Muscle of back (tissue), 11 donors: ENCODE data around the gene SCAPER. TPM values are rescaled to one million over a fixed set of nuclear protein-coding genes. Genes with fewer than 3 reads are reported as not detected.
A peak's percentile ranks its signal among the peaks of the same experiment; 100 is the strongest.
"Not testable (repeated sequence)": the region's sequence is repeated elsewhere in the genome, so short reads cannot be mapped to it uniquely, and the experiment has no call there.

Experiments
- DNase-seq, 3 donors: peaks; one replicate each; pipeline versions ENCODE4 v3.0.0 to v3.0.0-alpha.2; 2013
- polyA plus RNA-seq, 10 donors: library from polyadenylated mRNA; unstranded; fragments of 120-200 nt; gene quantifications; one replicate each; pipeline ENCODE4 v1.2.1, GENCODE V29; 2013; ENCODE audit not compliant: insufficient read length in 10 of 10

Gene SCAPER
- polyA plus RNA-seq, 10 donors: 33.9 to 94.7 (median 53.3) TPM

DNA sequence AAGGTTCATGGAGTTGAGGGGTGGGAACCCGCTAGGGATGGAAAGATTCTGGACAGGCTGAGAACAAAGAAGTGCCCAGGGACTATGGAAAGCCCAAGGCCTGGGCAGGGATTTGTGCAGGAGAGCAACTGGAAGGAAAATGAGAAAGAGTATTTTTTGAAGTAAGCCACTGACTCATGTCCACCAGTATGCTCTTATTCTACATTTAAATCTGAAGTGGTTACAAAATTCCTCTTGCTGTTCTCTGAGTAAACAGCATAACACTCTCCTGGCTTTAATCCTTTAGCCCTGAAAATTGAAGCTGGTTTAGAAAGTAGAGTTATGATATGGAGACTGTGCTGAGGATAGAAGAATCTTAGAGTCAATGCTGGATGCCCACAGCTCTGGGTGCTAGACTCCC is 403.4 kb downstream of the SCAPER start:
- no peak for DNase-seq

DNA sequence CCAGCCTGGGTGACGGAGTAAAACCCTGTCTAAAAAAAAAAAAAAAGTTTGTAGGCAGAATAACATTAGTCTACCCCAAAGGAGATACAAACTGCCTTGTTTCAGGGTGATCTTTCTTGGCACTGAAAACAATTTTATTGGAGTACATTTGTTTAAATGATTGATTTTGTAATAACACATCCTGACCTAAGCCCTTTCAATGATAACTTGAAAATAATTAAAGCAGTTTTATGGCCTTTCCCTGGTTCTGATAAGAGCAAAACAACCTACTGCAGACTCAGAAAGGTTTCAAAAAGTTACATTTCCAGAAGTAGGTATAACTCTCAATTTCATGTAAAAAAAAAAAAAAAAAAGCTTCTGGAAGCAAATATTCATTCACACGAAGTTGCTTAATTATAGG is 404.1 kb downstream of the SCAPER start:
- DNase-seq: no peak

DNA sequence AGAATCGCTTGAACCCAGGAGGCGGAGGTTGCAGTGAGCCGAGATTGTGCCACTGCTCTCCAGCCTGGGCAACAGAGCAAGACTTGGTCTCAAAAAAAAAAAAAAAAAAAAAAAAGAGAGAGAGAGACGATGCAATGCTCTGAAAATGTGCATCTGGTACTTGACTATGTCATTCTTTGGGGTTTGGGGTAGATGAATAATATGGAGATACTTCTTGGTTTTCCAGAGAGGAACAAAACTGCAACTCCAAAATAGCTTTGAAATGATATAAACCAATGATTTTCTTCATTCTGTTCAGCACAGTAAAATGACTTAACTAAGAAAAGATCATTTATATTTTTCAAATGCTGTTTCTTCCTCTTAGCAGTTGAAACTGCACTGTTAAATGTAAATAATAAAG is 409.7 kb downstream of the SCAPER start:
- DNase-seq: no peak

DNA sequence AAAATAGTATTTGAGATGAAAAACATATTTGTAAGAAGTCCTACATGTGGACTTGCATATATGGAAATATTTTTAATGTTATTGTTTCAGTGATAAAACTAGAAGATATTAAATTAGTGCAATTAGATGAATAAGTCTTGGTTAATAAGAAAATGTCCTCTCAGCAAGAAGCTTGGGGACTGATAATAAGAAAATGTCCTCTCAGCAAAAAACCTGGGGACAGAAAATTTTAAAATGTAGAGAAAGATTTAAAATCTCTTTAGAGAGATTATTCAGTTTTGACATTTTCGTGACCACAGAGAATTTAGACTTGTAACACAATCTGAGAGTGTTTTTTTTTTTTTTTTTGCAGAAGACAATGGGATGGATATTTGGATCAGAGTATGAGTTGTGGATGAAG is 412.6 kb downstream of the SCAPER start:
- DNase-seq: no peak

DNA sequence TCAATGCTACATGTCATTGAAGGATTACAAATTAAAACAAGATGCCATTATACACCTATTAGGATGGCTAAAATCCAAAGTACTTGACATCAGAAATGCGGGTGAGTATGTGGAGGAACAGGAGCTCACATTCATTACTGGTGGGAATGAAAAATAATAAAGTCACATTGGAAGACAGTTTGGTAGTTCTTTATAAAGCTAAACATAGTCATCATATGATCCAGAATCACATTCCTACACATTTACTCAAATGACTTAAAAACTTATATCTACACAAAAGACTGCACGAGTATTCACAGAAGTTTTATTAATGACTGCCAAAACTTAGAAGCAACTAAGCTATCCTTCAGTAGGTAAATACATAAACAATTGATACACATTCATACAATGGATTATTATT is 421.4 kb downstream of the SCAPER start:
- no peak for DNase-seq

DNA sequence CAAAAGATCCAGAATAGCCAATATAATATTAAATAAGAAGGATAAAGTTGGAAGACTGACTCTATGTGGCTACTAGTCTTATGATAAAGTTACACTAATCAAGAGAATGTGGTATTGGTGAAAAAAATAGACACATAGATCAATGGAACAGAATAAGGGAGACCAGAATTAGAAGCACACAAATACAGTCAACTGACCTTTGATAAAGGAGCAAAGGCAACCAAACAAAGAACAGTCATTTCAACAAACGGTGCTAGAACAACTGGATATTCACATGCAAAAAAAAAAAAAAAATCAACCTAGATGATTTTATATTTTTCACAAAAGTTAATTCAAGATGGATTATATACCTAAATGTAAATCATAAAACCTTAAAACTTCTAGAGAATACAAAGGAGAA is 422.1 kb downstream of the SCAPER start:
- no peak for DNase-seq

DNA sequence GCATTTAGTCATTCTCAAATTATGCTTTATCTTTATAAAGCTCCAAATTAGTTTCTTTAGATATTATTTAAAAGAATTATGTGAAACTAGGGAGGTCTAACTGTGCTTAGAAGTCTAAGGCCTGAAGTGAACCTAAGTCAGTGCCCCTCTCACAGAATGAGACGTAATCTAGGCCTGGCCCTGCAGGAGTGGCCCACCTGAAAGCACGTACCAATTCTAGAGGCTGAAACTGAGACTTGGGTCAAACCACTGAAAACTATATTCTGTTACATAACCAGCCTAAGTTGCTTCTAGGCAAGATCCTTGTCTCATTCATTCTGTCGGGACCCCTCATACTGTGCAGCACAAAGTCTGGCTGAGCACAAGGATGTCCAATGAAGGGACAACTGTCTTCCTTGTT is 424.9 kb downstream of the SCAPER start:
- DNase-seq: no peak

DNA sequence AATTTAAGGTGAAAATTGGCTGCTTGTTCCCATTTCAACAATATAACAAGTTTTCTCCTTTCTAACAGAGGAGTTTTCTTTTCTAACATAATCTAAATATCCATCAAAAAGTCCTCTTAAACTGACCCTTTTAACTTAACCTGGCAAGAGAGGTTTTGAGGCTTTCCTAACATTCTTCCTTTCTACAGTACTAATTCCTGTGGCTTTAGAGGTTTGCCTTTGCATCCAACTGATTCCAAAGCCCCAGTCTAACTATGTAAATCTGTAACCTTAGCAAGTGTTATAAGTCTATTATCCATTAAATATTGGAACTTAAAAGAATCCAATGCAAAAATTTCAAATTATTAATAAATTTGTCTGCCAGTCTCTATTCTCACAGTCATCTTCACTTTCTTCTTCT is 434.4 kb downstream of the SCAPER start:
- no peak for DNase-seq

DNA sequence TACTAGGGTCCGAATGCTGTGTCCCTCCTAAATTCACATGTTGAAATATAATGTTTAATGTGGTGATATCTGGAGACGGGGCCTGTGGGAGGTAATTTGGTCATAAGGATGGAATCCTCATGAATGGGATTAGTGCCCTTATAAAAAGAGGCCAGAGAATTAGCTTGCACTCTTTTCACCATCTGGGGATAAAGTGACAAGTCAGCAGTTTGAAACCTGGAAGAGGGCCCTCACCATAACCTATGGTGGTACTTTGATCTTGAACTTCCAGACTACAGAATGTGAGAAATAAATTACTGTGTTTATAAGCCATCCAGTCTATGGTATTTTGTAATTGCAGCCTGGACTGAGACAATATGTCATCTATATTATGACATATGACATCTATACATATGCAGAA is 436.4 kb downstream of the SCAPER start:
- no peak for DNase-seq

DNA sequence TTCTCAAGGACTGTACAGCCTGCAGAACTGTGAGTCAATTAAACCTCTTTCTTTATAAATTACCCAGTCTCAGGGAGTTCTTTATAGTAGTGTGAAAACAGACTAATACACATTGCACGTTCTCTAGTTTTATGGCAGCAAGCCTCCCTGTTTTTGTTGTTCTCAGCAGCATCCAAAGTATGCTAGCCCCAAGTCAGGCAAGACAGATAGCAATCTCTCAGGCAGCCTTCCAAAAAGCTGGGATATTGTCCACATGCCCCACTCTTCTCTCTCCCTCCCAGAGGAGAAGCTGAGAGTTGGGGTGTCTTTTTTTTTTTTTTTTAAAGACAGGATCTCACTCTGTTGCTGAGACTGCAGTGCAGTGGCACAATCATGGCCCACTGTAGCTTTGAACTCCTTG is 438.0 kb downstream of the SCAPER start:
- no peak for DNase-seq

DNA sequence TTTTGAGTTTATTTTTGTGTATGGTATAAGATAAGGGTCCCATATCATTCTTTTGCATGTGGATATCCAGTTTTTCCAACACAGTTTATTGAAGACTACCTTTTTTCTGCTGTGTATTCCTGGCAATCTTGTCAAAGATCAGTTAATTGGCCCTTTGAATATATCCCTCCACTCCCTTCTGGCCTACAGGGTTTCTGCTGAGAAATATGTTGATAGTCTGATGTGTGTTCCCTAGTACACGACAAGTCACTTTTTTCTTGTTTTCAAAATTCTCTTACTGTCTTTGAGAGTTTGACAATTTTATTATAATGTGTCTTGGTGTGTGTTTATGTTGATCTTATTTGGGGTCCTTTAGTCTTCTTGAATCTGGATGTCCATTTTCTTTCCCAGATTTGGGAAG is 439.4 kb downstream of the SCAPER start:
- no peak for DNase-seq

DNA sequence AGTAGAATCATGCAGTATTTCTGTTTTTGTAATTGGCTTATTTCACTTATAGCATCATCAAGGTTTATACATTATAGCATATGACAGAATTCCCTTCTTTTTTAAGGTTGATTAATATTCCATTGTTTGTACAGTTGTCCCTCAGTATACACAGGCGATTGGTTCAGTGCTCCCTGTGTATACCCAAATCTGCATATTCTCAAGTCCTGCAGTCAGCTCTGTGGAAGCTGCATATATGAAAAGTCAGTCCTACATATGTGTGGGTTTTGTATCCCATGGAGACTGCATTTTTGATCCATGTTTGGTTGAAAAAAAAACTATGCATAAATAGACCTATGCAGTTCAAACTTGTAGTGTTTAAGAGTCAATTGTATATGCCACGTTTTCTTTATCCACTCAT is 440.9 kb downstream of the SCAPER start:
- no peak for DNase-seq

DNA sequence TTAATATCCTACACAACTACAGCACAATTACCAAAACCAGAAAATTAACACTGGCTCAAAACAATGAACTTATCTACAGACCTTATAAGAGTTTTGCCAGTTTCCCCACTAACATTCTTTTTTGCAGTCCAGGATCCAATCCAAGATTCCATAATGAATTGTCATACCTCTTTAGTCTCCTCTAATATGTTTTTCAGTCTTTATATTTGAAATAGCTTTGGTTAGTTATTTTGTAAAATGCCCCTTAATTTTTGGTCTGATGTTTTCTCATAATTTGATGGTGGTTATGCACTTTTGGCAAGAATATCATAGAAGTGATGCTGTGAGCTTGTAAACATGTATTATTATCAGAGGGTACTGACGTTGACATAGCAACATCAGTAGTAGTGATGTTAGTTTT is 444.3 kb downstream of the SCAPER start:
- DNase-seq: no peak

DNA sequence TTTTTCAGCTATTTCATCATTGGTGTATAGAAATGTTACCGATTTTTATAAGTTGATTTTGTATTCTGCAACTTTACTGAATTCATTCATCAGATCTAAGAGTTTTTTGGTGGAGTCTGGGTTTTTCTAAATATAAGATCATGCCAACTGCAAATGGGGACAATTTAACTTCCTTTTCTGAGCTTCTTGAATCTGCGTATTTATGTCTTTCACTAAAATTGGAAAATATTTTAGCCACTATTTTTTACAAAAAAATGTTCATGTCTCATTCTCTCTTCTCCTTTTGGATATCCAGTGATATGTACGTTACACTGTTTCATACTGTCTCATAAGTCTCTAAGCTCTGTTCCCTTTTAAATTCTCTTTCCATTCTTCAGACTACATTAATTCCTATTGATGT is 444.8 kb downstream of the SCAPER start:
- no peak for DNase-seq

DNA sequence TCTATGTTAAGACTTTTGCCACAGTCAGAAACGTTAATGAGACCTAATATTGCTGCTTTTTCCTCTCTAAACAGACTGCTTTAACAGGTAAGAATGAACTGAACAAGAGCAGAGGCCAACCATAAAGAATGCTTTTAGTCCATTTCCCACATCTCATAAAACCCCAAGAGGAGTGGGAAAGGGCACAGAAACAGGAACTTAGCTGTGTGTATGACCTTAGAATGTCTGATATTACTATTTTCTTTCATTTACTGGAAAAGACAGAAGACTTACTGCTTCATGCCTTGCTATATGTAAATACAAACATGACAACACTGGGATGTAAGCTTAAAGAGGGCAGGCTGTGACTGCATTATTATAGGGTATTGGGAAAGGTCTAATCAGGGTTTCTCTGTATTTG is 453.6 kb downstream of the SCAPER start:
- no peak for DNase-seq

DNA sequence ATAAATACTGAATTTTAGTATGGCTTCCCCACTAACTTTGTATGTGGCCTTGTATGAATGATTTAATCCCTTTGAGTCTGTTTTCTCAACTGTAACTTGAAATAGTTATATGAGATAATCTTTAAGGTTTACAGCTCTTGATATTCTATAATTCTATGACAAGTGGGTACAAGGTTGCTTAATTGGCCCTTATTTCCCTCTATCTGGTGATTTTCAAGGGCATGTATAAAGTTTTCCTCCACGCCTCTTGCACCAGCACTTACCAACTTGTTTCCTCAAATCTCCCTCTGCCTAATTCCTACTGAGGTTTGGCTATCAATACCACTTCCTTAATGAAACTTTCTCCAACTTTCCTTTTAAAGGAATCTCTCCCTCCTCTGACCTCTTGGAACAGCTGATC is 455.7 kb downstream of the SCAPER start:
- DNase-seq: no peak

DNA sequence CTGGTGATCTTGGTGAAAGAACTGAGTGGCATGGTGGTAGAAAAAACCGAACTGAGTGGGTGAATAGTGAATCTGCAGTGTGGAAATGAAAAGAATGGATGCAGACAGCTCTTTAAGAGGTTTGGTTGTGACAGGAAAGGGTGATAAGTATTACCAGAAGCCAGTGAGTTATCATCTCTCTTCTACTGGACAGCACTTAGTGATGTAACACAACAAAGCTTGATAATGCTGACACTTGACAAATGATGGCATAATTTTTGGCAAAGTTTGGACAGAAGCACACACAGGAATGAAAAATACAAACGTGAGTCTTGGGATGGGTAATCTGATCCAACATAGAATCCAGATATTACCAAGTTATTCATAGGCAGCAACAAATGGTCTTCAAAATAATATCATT is 456.4 kb downstream of the SCAPER start:
- no peak for DNase-seq

DNA sequence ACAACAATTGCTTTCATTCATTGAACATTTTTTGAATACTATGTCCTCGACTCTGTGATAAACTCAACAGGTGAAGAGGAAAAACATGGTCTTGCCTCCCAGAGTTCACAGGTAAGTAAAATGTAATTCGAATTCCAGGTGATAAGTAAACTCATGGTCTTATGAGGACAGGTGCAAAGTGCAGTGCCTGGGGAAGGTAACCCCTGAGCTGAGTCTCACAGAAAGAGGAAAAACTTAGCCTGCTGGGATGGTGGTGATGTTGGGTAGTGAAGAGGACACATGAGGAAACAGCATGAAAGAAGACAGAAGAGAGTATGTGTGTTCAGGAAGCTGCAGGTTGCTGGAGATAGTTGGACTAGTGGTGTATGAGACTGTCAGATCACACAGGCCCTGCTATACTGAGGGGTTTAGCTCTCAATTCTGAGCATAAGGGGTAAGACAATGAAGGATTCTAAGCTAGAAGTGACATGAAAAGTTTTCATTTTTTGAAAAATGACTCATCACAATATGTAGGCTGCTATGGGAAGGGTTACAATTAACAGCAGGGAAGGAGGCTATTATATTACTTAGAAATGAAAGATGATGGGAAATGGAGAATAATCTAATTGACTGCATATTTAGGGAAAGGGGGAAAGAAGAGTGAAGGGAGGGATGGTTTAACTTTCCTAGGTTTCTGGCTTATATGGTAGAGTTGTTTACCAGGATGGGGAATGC is 457.3 kb downstream of the SCAPER start:
- DNase-seq: no peak

DNA sequence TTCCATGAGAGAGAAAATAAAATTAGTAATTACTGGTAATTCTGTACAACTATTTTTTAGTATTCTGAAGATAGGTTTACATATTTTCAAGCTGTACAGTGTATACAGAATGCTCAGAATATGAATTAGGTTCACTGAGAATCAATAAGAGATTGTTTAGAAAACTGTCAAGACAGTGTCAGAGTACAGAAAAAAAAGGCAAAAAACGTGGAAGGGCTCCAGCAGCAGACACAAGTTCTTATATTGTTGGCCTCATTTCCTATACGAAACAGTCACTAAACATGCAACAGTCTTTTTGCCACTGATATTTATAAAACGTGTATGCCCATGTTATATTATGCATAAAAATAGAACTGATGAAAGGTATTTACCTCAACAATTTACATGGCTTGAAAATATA is 464.7 kb downstream of the SCAPER start:
- DNase-seq: no peak

DNA sequence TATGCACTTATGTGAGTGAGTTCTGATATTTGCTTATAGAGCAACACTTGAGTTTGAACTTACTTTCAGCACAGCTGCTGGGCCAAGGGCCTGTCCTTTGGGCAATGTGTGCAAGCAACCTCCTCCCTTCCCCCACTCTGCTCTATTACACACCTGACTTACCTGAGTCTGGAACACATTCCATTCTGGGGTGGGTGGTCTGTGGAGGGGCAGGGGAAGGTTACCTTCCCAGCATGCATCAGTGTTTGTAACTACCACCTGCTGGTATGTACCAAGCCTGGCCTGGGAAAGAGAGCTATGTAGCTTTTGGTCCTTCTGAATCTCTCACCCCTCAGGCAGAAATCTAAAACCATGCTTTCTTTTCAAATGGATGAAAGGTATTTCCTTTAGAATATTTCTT is 465.6 kb downstream of the SCAPER start:
- DNase-seq: no peak

DNA sequence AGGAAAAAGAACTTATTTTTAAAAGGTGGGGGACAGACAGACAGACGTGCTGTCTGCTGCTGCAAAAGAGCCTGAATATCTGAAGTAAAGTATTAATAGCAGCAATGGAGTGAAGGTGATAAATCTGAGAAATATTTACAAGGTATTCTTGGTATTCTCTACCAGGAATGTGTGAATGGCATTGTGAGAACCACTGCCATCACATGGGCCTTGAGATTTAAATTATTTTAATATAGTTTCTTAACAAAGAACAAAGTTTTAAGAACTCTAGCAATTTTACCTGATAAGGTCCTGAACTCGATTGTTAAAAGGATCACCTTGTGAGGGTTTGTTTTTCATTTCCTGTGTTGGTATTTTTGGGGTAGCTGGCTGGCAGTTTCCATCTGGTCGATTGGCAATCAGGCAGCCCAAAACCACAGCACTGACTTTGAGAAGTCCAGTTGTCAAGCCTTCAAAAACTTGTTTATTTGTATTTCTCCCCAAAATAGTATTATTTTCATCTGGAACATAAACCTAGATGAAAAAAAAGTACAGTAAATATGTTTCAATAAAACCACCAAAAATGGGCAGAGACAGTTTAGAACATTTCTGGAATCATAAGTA is 471.2 kb downstream of the SCAPER start:
- DNase-seq: no peak

DNA sequence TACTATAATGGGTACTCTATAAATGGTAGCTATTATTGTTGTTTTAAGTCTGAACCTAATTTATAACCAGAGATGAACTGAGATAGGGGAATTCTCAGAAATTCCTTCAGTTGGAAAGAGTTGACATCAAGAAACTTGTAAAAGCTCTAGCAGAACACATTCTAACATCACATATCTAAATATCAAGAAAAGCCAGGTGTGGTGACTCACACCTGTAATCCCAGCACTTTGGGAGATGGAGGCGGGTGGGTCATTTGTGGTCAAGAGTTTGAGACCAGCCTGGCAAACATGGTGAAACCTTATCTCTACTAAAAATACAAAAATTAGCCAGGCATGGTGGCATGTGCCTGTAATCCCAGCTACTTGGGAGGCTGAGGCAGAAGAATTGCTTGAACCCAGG is 472.1 kb downstream of the SCAPER start:
- not testable (repeated sequence) for DNase-seq

DNA sequence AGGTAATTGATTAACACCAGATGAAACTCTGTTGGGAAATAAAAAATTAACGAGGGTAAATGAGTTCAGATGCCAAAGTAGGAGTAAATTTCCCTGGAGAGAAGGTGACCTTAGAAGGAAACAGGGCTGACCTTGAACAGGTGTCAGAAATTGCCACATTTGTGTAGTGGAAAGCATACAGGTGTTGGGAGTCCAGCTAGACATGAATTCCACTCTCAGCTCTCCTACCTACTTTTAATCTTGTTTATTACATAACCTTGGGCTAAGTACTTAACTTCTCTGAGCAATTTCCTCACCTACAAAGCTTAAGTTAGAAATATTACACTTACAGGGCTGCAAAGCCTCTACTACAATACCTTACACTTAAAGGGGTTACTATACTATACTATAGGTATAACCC is 472.5 kb downstream of the SCAPER start:
- no peak for DNase-seq

DNA sequence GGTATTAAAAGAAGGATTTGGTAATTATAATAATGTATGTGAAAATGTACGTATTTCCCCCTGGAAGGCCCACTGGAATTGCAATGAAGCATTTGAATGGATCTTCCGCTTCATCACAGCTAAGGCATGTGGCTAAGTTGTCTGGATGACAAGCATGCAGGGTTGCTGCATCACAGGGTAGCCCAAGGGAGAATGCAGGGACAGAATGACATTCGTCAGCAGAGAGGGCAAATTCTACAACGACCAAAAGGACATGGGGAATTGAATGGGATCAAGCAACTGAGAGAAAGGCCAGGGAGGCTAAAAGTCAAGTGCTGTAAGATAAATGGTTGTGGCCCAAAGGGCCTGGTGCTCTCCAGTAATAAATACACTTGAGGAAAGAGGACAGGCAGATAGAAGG is 473.2 kb downstream of the SCAPER start:
- DNase-seq: peak in 1 of 3 donors; percentile 7
